SK-N-SH (cell line): ENCODE data around the gene ASIC2.

ENCODE experiments used
- EP300 ChIP-seq, 2 experiments: IDR thresholded peaks; 2 replicates each; pipeline versions ENCODE4 v1.4.0 to v1.6.1; 2012; ENCODE audit warnings: borderline replicate concordance in 1 of 2, low read depth in 1 of 2, low read length in 1 of 2
- FOXM1 ChIP-seq: IDR thresholded peaks from 2 replicates; pipeline ENCODE4 v1.4.0; 2012; ENCODE audit warnings: low read depth, mild to moderate bottlenecking
- MEF2A ChIP-seq: IDR thresholded peaks from 2 replicates; pipeline ENCODE4 v1.4.0; 2012; ENCODE audit warnings: low read depth, borderline replicate concordance
- NFIC ChIP-seq: IDR thresholded peaks from 2 replicates; pipeline ENCODE4 v1.4.0; 2012; ENCODE audit warnings: borderline replicate concordance
- RXRA ChIP-seq: IDR thresholded peaks from 2 replicates; pipeline ENCODE4 v1.4.0; 2012; ENCODE audit warnings: low read depth, mild to moderate bottlenecking, borderline replicate concordance
- SMC3 ChIP-seq: IDR thresholded peaks from 2 replicates; pipeline ENCODE4 v1.6.1; 2012; ENCODE audit warnings: low read depth, low read length, improper control_type of control experiment
- YY1 ChIP-seq: IDR thresholded peaks from 2 replicates; pipeline ENCODE4 v1.4.0; 2012; ENCODE audit warnings: low read depth, mild to moderate bottlenecking
- TF ChIP-seq, protein P1 (sequence below): fragments of 200-600 bp; sonication (generic); IDR thresholded peaks from 2 replicates; pipeline ENCODE4 v1.6.1; 2017; ENCODE audit warnings: antibody characterized with exemption, mild to moderate bottlenecking, moderate library complexity
- TF ChIP-seq, protein P2 (sequence below): IDR thresholded peaks from 2 replicates; pipeline ENCODE4 v1.6.1; 2012; ENCODE audit warnings: mild to moderate bottlenecking, low read depth, low read length, moderate library complexity

DNA sequence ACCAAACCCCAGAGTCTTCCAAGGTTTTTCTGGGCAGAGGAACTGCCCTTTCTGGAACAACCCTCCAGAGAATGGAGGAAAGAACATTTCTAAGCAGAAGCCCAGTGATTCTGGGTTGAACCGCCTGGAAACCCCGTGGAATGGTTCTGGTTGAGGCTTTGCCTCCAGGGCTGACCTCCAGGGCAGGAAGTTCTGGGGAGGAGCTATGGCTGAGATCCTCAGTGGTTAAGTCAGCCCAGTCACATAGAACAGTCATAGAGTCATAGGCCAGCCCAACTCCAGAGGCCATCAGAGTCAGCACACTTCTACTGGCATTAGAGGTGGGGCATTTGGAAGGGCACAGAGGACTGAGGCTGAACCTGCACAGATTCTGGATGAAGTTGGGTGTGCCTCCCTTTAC, 235.5 kb downstream of the ASIC2 start:
- TF ChIP-seq MEF2A (no peak), SMC3 (no peak), FOXM1 (no peak), YY1 (no peak), EP300 (IDR thresholded peaks at IDR 0.05; ENCODE audit: borderline replicate concordance in 1 of 2, low read depth in 1 of 2, low read length in 1 of 2) (no peak), NFIC (no peak), RXRA (no peak)
- TF ChIP-seq, protein P1, sequence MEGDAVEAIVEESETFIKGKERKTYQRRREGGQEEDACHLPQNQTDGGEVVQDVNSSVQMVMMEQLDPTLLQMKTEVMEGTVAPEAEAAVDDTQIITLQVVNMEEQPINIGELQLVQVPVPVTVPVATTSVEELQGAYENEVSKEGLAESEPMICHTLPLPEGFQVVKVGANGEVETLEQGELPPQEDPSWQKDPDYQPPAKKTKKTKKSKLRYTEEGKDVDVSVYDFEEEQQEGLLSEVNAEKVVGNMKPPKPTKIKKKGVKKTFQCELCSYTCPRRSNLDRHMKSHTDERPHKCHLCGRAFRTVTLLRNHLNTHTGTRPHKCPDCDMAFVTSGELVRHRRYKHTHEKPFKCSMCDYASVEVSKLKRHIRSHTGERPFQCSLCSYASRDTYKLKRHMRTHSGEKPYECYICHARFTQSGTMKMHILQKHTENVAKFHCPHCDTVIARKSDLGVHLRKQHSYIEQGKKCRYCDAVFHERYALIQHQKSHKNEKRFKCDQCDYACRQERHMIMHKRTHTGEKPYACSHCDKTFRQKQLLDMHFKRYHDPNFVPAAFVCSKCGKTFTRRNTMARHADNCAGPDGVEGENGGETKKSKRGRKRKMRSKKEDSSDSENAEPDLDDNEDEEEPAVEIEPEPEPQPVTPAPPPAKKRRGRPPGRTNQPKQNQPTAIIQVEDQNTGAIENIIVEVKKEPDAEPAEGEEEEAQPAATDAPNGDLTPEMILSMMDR: no peak
- TF ChIP-seq, protein P2, sequence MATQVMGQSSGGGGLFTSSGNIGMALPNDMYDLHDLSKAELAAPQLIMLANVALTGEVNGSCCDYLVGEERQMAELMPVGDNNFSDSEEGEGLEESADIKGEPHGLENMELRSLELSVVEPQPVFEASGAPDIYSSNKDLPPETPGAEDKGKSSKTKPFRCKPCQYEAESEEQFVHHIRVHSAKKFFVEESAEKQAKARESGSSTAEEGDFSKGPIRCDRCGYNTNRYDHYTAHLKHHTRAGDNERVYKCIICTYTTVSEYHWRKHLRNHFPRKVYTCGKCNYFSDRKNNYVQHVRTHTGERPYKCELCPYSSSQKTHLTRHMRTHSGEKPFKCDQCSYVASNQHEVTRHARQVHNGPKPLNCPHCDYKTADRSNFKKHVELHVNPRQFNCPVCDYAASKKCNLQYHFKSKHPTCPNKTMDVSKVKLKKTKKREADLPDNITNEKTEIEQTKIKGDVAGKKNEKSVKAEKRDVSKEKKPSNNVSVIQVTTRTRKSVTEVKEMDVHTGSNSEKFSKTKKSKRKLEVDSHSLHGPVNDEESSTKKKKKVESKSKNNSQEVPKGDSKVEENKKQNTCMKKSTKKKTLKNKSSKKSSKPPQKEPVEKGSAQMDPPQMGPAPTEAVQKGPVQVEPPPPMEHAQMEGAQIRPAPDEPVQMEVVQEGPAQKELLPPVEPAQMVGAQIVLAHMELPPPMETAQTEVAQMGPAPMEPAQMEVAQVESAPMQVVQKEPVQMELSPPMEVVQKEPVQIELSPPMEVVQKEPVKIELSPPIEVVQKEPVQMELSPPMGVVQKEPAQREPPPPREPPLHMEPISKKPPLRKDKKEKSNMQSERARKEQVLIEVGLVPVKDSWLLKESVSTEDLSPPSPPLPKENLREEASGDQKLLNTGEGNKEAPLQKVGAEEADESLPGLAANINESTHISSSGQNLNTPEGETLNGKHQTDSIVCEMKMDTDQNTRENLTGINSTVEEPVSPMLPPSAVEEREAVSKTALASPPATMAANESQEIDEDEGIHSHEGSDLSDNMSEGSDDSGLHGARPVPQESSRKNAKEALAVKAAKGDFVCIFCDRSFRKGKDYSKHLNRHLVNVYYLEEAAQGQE: no peak
